Renal pelvis (tissue), 3 donors: Measurements from ENCODE around the gene LRRC26. TPM values are rescaled to one million over a fixed set of nuclear protein-coding genes. Genes with fewer than 3 reads are reported as not detected.

Experiments used
- polyA plus RNA-seq, 3 donors: library from polyadenylated mRNA; unstranded; fragments of 120-200 nt; gene quantifications; one replicate each; pipeline ENCODE4 v1.2.1, GENCODE V29; 2013; ENCODE audit not compliant: insufficient read length in 3 of 3

LRRC26 gene
- polyA plus RNA-seq, 3 donors = 0.34 TPM; not detected in 2

Other genes starting within 250 kb of the LRRC26 start
- gene FBXW5, start 225.3 kb downstream of the LRRC26 start, polyA plus RNA-seq = 10 to 100 TPM; 48.7 to 65.9 (median 64.8) TPM
- 1 to 10 TPM in 2 of 3 donors, under 1 TPM in 1; 0.83 to 1.3 (median 1.2) TPM for gene C8G, start 224.8 kb downstream of the LRRC26 start, polyA plus RNA-seq
- 10 to 100 TPM; 23.7 to 39.5 (median 37.3) TPM for gene LCN12, start 217.8 kb downstream of the LRRC26 start, polyA plus RNA-seq
- gene PTGDS, start 192.5 kb downstream of the LRRC26 start, polyA plus RNA-seq = 10 to 100 TPM; 52.6 to 87.9 (median 87.8) TPM
- under 1 TPM; 0.18 to 0.38 (median 0.36) TPM for gene LCNL1, start 187.1 kb downstream of the LRRC26 start, polyA plus RNA-seq
- gene PAXX, start 177.6 kb downstream of the LRRC26 start, polyA plus RNA-seq = 10 to 100 TPM; 33.4 to 40.8 (median 40.4) TPM
- under 1 TPM; 0.29 to 0.57 (median 0.47) TPM for gene CLIC3, start 173.5 kb downstream of the LRRC26 start, polyA plus RNA-seq
- gene ABCA2, start 141.8 kb downstream of the LRRC26 start, polyA plus RNA-seq = 10 to 100 TPM; 56.6 to 68.7 (median 63.6) TPM
- under 1 TPM in 1 of 3 donors, not detected in 2; 0.18 TPM for gene FUT7, start 138.0 kb downstream of the LRRC26 start, polyA plus RNA-seq
- 10 to 100 TPM; 28.3 to 38.5 (median 32.0) TPM for gene NPDC1, start 123.9 kb downstream of the LRRC26 start, polyA plus RNA-seq
- 1 to 10 TPM; 5.5 to 7.4 (median 7.3) TPM for gene ENTPD2, start 116.0 kb downstream of the LRRC26 start, polyA plus RNA-seq
- 10 to 100 TPM in 1 of 3 donors, 1 to 10 TPM in 2; 8.0 to 10.4 (median 10.0) TPM for gene SAPCD2, start 99.5 kb downstream of the LRRC26 start, polyA plus RNA-seq
- 1 to 10 TPM; 5.4 to 8.6 (median 6.3) TPM for gene UAP1L1, start 92.5 kb downstream of the LRRC26 start, polyA plus RNA-seq
- gene MAN1B1, start 83.1 kb downstream of the LRRC26 start, polyA plus RNA-seq = 10 to 100 TPM; 56.7 to 71.5 (median 64.7) TPM
- gene DPP7, start 55.3 kb downstream of the LRRC26 start, polyA plus RNA-seq = 10 to 100 TPM; 24.0 to 29.6 (median 27.7) TPM
- under 1 TPM in 1 of 3 donors, not detected in 2; 0.36 TPM for gene GRIN1, start 30.9 kb downstream of the LRRC26 start, polyA plus RNA-seq
- not detected for gene TMEM210, start 2.0 kb upstream of the LRRC26 start, polyA plus RNA-seq
- gene ANAPC2, start 18.5 kb upstream of the LRRC26 start, polyA plus RNA-seq = 10 to 100 TPM; 46.2 to 55.9 (median 51.3) TPM
- 10 to 100 TPM; 55.4 to 69.1 (median 65.3) TPM for gene SSNA1, start 18.6 kb upstream of the LRRC26 start, polyA plus RNA-seq
- gene TPRN, start 30.7 kb upstream of the LRRC26 start, polyA plus RNA-seq = 10 to 100 TPM; 14.6 to 23.2 (median 22.0) TPM
- gene TMEM203, start 35.6 kb upstream of the LRRC26 start, polyA plus RNA-seq = 10 to 100 TPM; 41.9 to 47.5 (median 44.7) TPM
- 10 to 100 TPM; 13.3 to 18.9 (median 17.2) TPM for gene NDOR1, start 35.6 kb upstream of the LRRC26 start, polyA plus RNA-seq
- gene RNF208, start 52.2 kb upstream of the LRRC26 start, polyA plus RNA-seq = 10 to 100 TPM; 12.8 to 13.8 (median 13.2) TPM
- gene CYSRT1, start 55.1 kb upstream of the LRRC26 start, polyA plus RNA-seq = 10 to 100 TPM; 10.9 to 17.0 (median 16.3) TPM
- 10 to 100 TPM; 10.1 to 15.2 (median 13.8) TPM for gene RNF224, start 57.5 kb upstream of the LRRC26 start, polyA plus RNA-seq
- 10 to 100 TPM; 10.3 to 12.1 (median 11.4) TPM for gene SLC34A3, start 60.9 kb upstream of the LRRC26 start, polyA plus RNA-seq
- 100 to 1,000 TPM; 383 to 516 (median 420) TPM for gene TUBB4B, start 71.2 kb upstream of the LRRC26 start, polyA plus RNA-seq
- 1 to 10 TPM; 2.8 to 3.9 (median 3.9) TPM for gene STPG3, start 81.2 kb upstream of the LRRC26 start, polyA plus RNA-seq
- gene NELFB, start 85.3 kb upstream of the LRRC26 start, polyA plus RNA-seq = 10 to 100 TPM; 57.3 to 65.4 (median 61.7) TPM
- 1 to 10 TPM; 5.8 to 8.1 (median 7.3) TPM for gene TOR4A, start 107.7 kb upstream of the LRRC26 start, polyA plus RNA-seq
- gene NRARP, start 132.2 kb upstream of the LRRC26 start, polyA plus RNA-seq = 1 to 10 TPM; 7.4 to 9.7 (median 8.5) TPM